Neural cell (in vitro differentiated cells): ENCODE data around the gene C2CD4A.

Experiments used
- CTCF ChIP-seq: fragments of 450-650 bp; IDR thresholded peaks from 2 replicates; pipeline ENCODE4 v1.5.1; 2014; ENCODE audit warnings: antibody characterized with exemption, mild to moderate bottlenecking, moderate library complexity; ENCODE audit not compliant: poor library complexity, severe bottlenecking
- EP300 ChIP-seq: fragments of 450-650 bp; conservative IDR thresholded peaks from 2 replicates; pipeline ENCODE4 v1.6.1; 2014; ENCODE audit warnings: antibody characterized with exemption, mild to moderate bottlenecking, moderate library complexity; ENCODE audit not compliant: poor library complexity, severe bottlenecking
- EZH2 ChIP-seq: fragments of 200-600, 300-800 bp; shearing (Covaris generic), sonication (generic); IDR thresholded peaks from 2 replicates; pipeline ENCODE4 v1.6.1; 2014; ENCODE audit warnings: antibody characterized with exemption, low read length, borderline replicate concordance, mild to moderate bottlenecking; ENCODE audit not compliant: insufficient read depth, poor library complexity, severe bottlenecking
- POLR2AphosphoS5 ChIP-seq: IDR thresholded peaks from 2 replicates; pipeline ENCODE4 v1.6.1; 2012
- RAD21 ChIP-seq: fragments of 450-650 bp; conservative IDR thresholded peaks from 2 replicates; pipeline ENCODE4 v1.6.1; 2014; ENCODE audit warnings: antibody characterized with exemption, mild to moderate bottlenecking, moderate library complexity
- SMC3 ChIP-seq: fragments of 450-650 bp; conservative IDR thresholded peaks from 2 replicates; pipeline ENCODE4 v1.6.1; 2014; ENCODE audit warnings: antibody characterized with exemption, mild to moderate bottlenecking, moderate library complexity; ENCODE audit not compliant: poor library complexity
- TAF1 ChIP-seq: IDR thresholded peaks from 2 replicates; pipeline ENCODE4 v1.6.1; 2012; ENCODE audit warnings: low read depth

GRCh38 chr15:62093809-62094208 is 27.0 kb downstream of the C2CD4A start:
- no peak for TF ChIP-seq CTCF
- no peak for TF ChIP-seq EZH2
- TF ChIP-seq RAD21, result no peak
- TF ChIP-seq POLR2AphosphoS5, result no peak
- TF ChIP-seq TAF1, result no peak
- no peak for TF ChIP-seq SMC3
- no peak for TF ChIP-seq EP300
